GM21381 (cell line): ENCODE results near the gene LTBP4.
"Not testable (repeated sequence)": the region's sequence is repeated elsewhere in the genome, so short reads cannot be mapped to it uniquely, and the experiment has no call there.

Experiments used
- ATAC-seq: cut with Tn5 transposase; IDR thresholded peaks from one replicate; pipeline ENCODE4 v1.9.1; 2021; ENCODE audit warnings: mild to moderate bottlenecking, moderate library complexity; ENCODE audit not compliant: unreplicated experiment

LTBP4 gene

GRCh38 chr19:40624369-40625153 is 23.4 kb downstream of the LTBP4 start:
- not testable (repeated sequence) for ATAC-seq

GRCh38 chr19:40625406-40626120 is 24.4 kb downstream of the LTBP4 start:
- no peak for ATAC-seq

- no peak for ATAC-seq
These were observed 25.7 kb downstream of the LTBP4 start for GRCh38 chr19:40626918-40627317.

- no peak for ATAC-seq
These were observed 26.5 kb downstream of the LTBP4 start for GRCh38 chr19:40627486-40628279.

- no peak for ATAC-seq
These were observed 28.2 kb downstream of the LTBP4 start for GRCh38 chr19:40629346-40629745.

GRCh38 chr19:40630571-40631160 is 29.5 kb downstream of the LTBP4 start:
- no peak for ATAC-seq

GRCh38 chr19:40632311-40633036 is 31.3 kb downstream of the LTBP4 start:
- ATAC-seq, result no peak

GRCh38 chr19:40633207-40633606 is 32.0 kb downstream of the LTBP4 start:
- ATAC-seq, result no peak

GRCh38 chr19:40638327-40638726 is 37.2 kb downstream of the LTBP4 start:
- no peak for ATAC-seq

GRCh38 chr19:40639638-40639982 is 38.4 kb downstream of the LTBP4 start:
- no peak for ATAC-seq

GRCh38 chr19:40640744-40641143 is 39.6 kb downstream of the LTBP4 start:
- no peak for ATAC-seq

GRCh38 chr19:40641281-40641680 is 40.1 kb downstream of the LTBP4 start:
- no peak for ATAC-seq

- ATAC-seq, result no peak
These were observed 41.0 kb downstream of the LTBP4 start for GRCh38 chr19:40642051-40642706.

GRCh38 chr19:40642757-40643305 is 41.7 kb downstream of the LTBP4 start:
- no peak for ATAC-seq

- ATAC-seq, result no peak
These were observed 45.6 kb downstream of the LTBP4 start for GRCh38 chr19:40646743-40647254.

GRCh38 chr19:40649903-40650675 is 48.9 kb downstream of the LTBP4 start:
- not testable (repeated sequence) for ATAC-seq

GRCh38 chr19:40650749-40651305 is 49.7 kb downstream of the LTBP4 start:
- no peak for ATAC-seq

- not testable (repeated sequence) for ATAC-seq
These were observed 51.1 kb downstream of the LTBP4 start for GRCh38 chr19:40652303-40652702.
